Small intestine (tissue), 7 donors: ENCODE data around the gene GLIS1. TPM values are rescaled to one million over a fixed set of nuclear protein-coding genes. Genes with fewer than 3 reads are reported as not detected.

Experiments used
- DNase-seq, 2 donors: peaks; one replicate each; pipeline versions ENCODE4 v3.0.0 to v3.0.0-alpha.2; 2013
- FAIRE-seq: peaks from 2 replicates; lab custom pipeline; 2012; peaks lifted over from hg19 to GRCh38; lab: Jason Lieb, UNC
- H3K27ac ChIP-seq, 3 donors: one replicate each; pipeline ENCODE4 v1.5.1; 2013; ENCODE audit warnings: low read length in 2 of 3, mild to moderate bottlenecking in 2 of 3, control low read depth in 1 of 3, inconsistent platforms in 1 of 3, low read depth in 1 of 3, moderate library complexity in 1 of 3
- H3K27me3 ChIP-seq, 3 donors: one replicate each; pipeline ENCODE4 v1.6.1; 2013; ENCODE audit warnings: low read length in 3 of 3, inconsistent platforms in 1 of 3; ENCODE audit not compliant: control insufficient read depth in 3 of 3, insufficient read depth in 3 of 3
- H3K36me3 ChIP-seq, 3 donors: one replicate each; pipeline ENCODE4 v1.6.1; 2013; ENCODE audit warnings: low read length in 3 of 3, inconsistent platforms in 1 of 3, low read depth in 1 of 3, mild to moderate bottlenecking in 1 of 3, moderate library complexity in 1 of 3; ENCODE audit not compliant: control insufficient read depth in 3 of 3, insufficient read depth in 2 of 3
- H3K4me1 ChIP-seq, 3 donors: one replicate each; pipeline ENCODE4 v1.6.1; 2013; ENCODE audit warnings: low read length in 2 of 3, inconsistent platforms in 1 of 3, low read depth in 1 of 3, mild to moderate bottlenecking in 1 of 3, moderate library complexity in 1 of 3; ENCODE audit not compliant: control insufficient read depth in 3 of 3, insufficient read depth in 2 of 3
- H3K4me3 ChIP-seq, 3 donors: one replicate each; pipeline ENCODE4 v1.5.1; 2013; ENCODE audit warnings: low read length in 3 of 3, control low read depth in 1 of 3, inconsistent platforms in 1 of 3, low read depth in 1 of 3, mild to moderate bottlenecking in 1 of 3, moderate library complexity in 1 of 3
- H3K9me3 ChIP-seq, 2 donors: one replicate each; pipeline ENCODE4 v1.6.1; 2013; ENCODE audit warnings: low read depth in 1 of 2, low read length in 1 of 2; ENCODE audit not compliant: control insufficient read depth in 2 of 2, insufficient read depth in 1 of 2
- WGBS, 3 donors: extraction: QIAGEN DNeasy Blood & Tissue Kit; methylation state at CpG; one replicate each; pipeline ENCODE4 v1.1.7; 2013; 5-methylcytosine and 5-hydroxymethylcytosine counted together
- polyA plus RNA-seq, 4 donors: library from polyadenylated mRNA; stranded (reverse) in 3 of 4; unstranded in 1 of 4; fragments of 200-250 nt in 3 of 4; fragments of 120-200 nt in 1 of 4; gene quantifications; one replicate each; pipeline versions ENCODE4 v1.2.1 to v1.2.3, GENCODE V29; 2013
- donor health status: healthy with polysubstance abuse.
- donor health status: control.
- donor health status: control.
- donor health status: Bipolar disorder and iron deficiency.
- donor health status: healthy.

GLIS1 gene
- polyA plus RNA-seq, 4 donors = 0.19 to 0.50 TPM; not detected in 2

- FAIRE-seq = no peak
- Histone ChIP-seq H3K27me3 (no peaks in the 10 kb centered on the region), H3K4me1 (no peaks in the 10 kb centered on the region), H3K4me3 (no peak overlapping the region), H3K9me3 (no peaks in the 10 kb centered on the region), H3K27ac (no peak overlapping the region), H3K36me3 (no peaks in the 10 kb centered on the region)
- DNase-seq = no peak
- WGBS, 3 donors = 57 to 72% (median 63%) methylated on average over 7 of the region's 7 CpGs
These were observed 263.3 kb downstream of the GLIS1 start for GRCh38 chr1:53475664-53476063.

- Histone ChIP-seq H3K4me3 (no peak overlapping the region), H3K4me1 (no peaks in the 10 kb centered on the region), H3K27me3 (no peaks in the 10 kb centered on the region), H3K9me3 (no peaks in the 10 kb centered on the region), H3K27ac (no peak overlapping the region), H3K36me3 (no peaks in the 10 kb centered on the region)
- FAIRE-seq (no peak), DNase-seq (no peak)
- WGBS, 3 donors = 71 to 84% (median 78%) methylated on average over 3 of the region's 3 CpGs
These were observed 265.5 kb downstream of the GLIS1 start for GRCh38 chr1:53473463-53473862.

GRCh38 chr1:53471000-53471399 is 268.0 kb downstream of the GLIS1 start:
- Histone ChIP-seq H3K9me3 (no peaks in the 10 kb centered on the region), H3K27me3 (no peaks in the 10 kb centered on the region), H3K4me1 (no peaks in the 10 kb centered on the region), H3K4me3 (no peak overlapping the region), H3K27ac (no peak overlapping the region), H3K36me3 (no peaks in the 10 kb centered on the region)
- no peak for FAIRE-seq
- no peak for DNase-seq
- 92 to 96% (median 94%) methylated on average over 9 of the region's 9 CpGs for WGBS, 3 donors

GRCh38 chr1:53470584-53470983 is 268.4 kb downstream of the GLIS1 start:
- Histone ChIP-seq H3K27ac (no peak overlapping the region), H3K4me1 (no peaks in the 10 kb centered on the region), H3K27me3 (no peaks in the 10 kb centered on the region), H3K9me3 (no peaks in the 10 kb centered on the region), H3K4me3 (no peak overlapping the region), H3K36me3 (no peaks in the 10 kb centered on the region)
- 74 to 84% (median 78%) methylated on average over 19 of the region's 19 CpGs for WGBS, 3 donors
- FAIRE-seq = no peak
- DNase-seq = no peak

GRCh38 chr1:53470155-53470554 is 268.8 kb downstream of the GLIS1 start:
- Histone ChIP-seq H3K4me3 (no peak overlapping the region), H3K4me1 (no peaks in the 10 kb centered on the region), H3K27me3 (no peaks in the 10 kb centered on the region), H3K9me3 (no peaks in the 10 kb centered on the region), H3K27ac (no peak overlapping the region), H3K36me3 (no peaks in the 10 kb centered on the region)
- DNase-seq (peak; percentile 50 to 84), FAIRE-seq (no peak)
- 17 to 33% (median 19%) methylated on average over 25 to 28 of the region's 28 CpGs for WGBS, 3 donors

- H3K27ac ChIP-seq = no peak overlapping the region
- H3K36me3 ChIP-seq = no peaks in the 10 kb centered on the region
- no peaks in the 10 kb centered on the region for H3K9me3 ChIP-seq
- H3K4me3 ChIP-seq = no peak overlapping the region
- FAIRE-seq = no peak
- DNase-seq = no peak
- H3K27me3 ChIP-seq = no peaks in the 10 kb centered on the region
- 85 to 95% (median 93%) methylated on average over 5 of the region's 5 CpGs for WGBS, 3 donors
- H3K4me1 ChIP-seq = no peaks in the 10 kb centered on the region
These were observed 269.6 kb downstream of the GLIS1 start for GRCh38 chr1:53469373-53469772.

- H3K27ac ChIP-seq = no peak overlapping the region
These were observed 270.6 kb downstream of the GLIS1 start for GRCh38 chr1:53468374-53468773.

GRCh38 chr1:53467391-53467790 is 271.6 kb downstream of the GLIS1 start:
- Histone ChIP-seq H3K4me3 (no peak overlapping the region), H3K9me3 (no peaks in the 10 kb centered on the region), H3K4me1 (no peaks in the 10 kb centered on the region), H3K36me3 (no peaks in the 10 kb centered on the region), H3K27ac (no peak overlapping the region), H3K27me3 (no peaks in the 10 kb centered on the region)
- FAIRE-seq = no peak
- no peak for DNase-seq

More at GRCh38 chr1:53468374-53468773, 270.6 kb downstream of the GLIS1 start:
- Histone ChIP-seq H3K4me3 (no peak overlapping the region), H3K27me3 (no peaks in the 10 kb centered on the region), H3K36me3 (no peaks in the 10 kb centered on the region), H3K9me3 (no peaks in the 10 kb centered on the region), H3K4me1 (no peaks in the 10 kb centered on the region)
- WGBS, 3 donors = 96 to 100% (median 97%) methylated on average over 2 of the region's 2 CpGs
- FAIRE-seq (no peak), DNase-seq (no peak)
